Activated CD8-positive, alpha-beta memory T cell treated with anti-CD3 and anti-CD28 coated beads for 24 hours (primary cell): ENCODE data around the gene GNB1L.

ENCODE experiments used
- DNase-seq: peaks from one replicate; pipeline ENCODE4 v3.0.0-alpha.2; 2020

GNB1L gene

DNA sequence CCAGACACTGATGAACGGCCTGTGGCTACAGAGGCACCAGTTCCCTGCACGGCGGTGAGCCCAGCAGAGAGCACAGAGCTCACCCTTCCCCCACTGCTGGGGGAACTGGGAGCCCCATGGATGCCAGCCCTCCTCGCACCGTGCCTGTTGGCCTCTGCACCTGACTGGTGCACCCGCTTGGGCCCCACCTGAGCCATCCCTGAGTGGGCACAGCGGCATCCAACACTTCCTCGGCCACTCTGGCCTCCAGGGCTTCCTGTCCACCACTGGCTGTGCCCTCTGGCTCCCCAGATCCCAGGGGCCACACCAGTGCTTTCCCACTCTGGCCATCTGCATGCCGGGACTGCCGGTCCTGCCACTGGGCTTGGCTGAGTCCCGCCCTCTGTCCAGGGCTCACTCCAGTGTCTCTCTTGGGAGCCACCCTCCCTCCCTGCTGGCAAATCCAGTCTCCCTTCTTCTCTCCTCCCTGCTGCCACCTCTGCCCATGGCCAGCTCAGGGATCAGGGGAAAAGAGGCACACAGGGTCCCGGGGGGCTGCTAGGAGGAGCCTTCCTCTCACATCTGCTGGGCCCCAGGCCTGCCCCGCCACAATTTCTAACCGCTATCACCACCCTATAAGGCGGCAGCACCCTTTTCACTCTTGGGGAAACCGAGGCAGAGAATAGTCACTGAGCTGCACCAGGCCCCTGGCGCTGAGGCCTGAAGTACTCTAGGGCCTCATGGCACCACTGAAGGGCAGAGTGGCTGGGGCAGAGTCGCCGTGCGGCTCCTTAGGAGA, 33.0 kb downstream of the GNB1L start:
- DNase-seq = no peak

DNA sequence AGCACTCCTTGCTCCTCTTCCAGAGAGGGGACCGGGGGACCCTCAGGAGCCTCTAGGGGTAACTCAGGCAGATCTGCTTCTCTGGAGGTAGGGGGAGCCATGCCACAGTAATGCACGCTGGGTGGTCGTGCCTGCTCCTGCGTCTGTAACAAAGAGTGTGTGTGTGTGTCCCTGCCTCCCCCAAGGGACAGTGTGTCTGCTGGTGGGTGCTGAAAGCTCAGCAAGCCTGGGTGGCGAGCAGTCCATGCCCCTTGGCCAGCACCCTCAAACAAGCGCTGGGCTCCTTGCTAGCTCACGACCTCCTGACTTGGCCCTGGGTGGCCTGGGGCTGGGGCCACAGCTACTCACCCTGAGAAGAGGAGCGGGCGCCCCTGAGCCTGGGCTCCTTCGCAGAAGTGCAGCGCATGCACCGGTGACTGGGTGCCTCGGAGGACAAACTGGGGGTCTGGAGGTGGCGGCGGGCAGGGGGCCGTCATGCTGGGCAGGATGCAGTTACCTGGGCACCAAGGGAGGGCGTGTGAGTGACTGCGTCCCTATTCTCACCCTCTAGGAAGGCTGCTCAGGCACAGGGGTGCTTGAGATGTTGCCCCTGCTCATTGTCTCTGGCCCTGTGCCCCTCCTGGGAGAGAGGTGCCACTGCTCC, 33.7 kb downstream of the GNB1L start:
- DNase-seq = peak; percentile 44

DNA sequence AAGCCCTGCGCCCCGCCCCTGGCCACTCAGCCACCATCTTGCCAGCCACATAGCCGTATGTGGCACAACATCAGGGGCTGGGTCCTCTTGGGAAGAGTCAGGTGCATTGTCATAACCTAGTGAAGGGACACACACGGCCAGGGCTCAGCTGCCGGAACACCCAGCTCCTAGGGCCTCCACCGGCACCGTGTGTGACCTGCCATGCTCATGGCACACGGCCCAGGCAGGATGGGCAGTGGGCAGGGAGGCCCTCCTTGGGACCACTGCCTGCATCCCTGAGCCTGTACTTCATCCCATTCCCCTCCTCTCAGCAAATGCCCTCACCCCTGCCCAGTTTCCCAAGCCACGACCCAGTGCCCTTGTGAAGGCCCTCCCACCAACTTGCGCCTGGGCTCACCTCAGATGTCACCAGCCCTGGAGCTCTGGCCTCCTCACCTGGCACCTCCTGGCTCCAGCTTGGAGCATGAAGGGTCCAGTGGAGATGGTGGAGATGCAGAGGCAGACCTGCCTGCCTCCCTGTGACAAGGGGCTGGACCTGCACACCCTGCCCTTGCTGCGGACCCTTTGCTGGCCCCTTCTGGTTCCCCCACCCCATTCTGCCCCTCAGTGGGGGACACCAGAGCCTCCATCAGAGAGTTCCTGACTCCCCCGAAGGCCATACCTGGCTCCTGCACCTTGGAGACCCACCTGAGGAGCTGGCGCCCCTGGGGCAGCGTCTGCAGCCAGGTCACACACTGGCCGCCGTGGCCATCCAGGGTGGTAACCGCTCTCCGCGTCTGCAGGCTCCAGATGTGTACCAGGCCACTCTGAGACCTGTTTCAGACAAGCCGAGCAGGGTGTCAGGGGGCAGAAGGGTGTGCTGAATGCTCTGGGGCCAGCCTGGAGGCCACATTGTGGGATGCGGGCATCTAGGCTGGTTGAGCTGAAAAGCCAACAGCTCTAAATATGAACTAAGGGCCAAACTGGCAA, 34.5 kb downstream of the GNB1L start:
- no peak for DNase-seq

DNA sequence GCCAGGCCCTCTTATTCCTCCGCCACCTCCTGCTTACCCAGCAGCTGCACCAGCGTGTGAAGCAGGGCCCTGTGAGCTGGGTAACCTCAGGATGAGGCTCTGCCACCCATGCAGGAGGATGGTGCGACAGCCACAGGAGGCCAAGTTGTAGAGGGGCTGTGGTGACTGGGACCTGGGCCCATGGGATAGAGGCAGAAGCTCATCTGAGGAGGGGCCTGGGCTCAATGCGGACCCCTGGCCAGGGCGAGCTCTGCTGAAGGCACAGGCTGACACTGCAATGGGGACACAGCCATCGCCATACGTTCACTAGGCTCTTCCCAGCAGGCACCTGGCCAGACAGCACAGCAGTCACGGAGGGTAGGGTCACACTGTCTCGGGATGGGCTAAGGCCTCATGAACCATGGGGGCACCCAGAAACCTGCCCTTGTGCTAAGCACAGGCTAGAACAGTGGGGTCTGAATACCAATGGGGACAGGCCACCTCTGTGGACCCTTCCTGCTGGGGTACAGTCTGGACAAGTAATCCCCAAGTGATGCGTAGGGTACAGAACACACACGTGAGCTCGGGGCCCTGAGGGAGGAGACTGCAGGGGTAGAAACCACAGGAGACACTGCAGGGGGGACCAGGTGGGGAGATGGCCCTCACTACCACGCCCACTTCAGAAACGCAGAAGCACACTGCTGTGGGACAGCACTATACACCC, 35.3 kb downstream of the GNB1L start:
- peak; percentile 49 for DNase-seq

DNA sequence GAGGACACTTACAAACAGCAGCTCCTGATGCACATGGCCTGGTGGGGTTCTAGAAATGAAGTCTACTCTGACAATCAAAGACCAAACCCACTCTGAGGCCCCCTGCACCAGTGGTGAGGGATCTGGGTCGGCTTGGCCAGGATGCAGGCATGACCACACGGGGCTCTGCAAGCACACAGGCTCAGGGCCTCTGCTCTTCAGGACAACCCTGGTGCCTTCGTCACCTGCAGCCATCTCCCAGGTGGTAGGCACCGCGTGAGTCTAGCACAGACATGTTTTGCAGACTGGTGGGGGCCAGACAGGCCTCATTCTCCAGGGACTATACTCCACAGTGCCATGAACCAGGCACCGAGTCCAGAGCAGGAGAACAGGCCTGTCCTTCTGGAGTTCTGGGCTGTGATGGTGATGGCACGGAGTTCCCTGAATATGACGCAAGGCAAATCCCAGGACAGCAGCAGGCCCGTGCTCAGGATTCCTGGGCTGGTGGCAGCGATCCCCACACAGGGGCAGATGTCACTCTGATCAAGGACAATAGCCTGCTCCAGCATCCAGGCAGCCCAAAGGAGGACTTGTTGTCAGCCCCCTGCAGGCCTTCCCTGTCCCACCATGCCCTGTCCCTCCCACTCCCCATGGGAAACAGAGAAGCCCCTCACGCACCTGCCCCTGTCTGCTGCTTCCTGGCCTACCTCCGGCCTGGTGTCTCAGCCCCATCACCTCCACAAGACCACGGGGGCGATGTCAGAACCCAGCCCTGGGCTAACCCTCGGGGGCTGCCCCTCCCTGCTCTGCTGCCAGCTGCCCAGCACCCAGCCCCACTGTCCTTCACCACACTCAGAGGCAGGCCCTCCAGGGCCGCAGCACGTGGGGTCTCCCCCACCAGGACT, 36.1 kb downstream of the GNB1L start:
- peak; percentile 50 for DNase-seq

DNA sequence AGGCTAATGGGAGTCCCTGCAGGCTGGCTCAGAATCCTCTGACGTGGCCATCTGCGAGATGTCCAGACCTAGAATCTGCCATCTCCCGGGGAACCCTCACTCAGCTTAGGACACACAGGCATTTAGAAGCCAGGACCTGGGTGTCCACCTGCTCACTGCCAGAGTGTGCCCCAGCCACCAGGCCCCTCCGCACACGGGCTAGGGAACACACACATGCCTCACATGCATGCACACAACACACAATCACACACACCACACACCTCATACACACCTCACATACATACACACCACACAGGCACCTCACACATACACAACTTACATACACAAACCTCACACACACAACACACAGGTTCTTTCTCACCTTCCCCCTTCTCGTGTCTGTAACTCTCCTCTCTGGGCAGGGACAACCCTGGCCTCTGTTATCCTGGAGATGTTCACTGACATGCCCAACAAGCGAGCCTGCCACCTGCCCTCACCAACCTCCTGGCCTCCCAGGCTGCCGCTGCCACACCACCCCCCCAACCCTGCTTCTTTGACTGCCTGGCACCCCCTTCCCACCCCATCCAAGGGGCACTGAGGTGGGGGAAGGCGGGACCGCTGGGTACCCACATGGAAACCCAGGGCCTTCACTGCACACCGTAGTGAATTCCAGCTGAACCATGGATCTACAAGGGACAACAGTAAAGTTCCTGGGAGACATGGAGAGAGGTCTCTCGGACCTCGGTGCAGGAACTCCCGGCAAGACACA, 38.1 kb downstream of the GNB1L start:
- no peak for DNase-seq

DNA sequence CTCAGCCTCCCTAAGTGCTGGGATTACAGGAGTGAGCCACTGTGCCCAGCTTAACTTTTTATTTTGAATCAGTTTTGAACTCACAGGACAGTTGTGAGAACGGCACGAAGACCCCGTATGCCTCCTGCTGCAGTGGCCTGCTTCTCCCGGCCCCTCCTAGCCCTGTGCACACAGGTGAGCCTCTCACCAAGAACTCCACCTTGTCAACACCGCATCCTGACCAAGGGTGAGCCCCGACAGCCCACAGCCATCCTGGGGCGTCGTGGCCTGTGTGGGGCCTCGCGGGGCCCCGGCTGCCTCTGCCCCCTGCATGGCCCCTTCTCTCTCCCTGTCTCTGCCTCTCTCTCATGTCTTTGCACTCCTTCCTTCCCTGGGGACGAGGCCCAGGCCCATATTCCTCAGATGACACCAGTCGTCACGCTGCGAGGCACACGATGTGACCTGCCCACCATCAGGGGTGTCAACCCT, 38.8 kb downstream of the GNB1L start:
- peak; percentile 49 for DNase-seq

DNA sequence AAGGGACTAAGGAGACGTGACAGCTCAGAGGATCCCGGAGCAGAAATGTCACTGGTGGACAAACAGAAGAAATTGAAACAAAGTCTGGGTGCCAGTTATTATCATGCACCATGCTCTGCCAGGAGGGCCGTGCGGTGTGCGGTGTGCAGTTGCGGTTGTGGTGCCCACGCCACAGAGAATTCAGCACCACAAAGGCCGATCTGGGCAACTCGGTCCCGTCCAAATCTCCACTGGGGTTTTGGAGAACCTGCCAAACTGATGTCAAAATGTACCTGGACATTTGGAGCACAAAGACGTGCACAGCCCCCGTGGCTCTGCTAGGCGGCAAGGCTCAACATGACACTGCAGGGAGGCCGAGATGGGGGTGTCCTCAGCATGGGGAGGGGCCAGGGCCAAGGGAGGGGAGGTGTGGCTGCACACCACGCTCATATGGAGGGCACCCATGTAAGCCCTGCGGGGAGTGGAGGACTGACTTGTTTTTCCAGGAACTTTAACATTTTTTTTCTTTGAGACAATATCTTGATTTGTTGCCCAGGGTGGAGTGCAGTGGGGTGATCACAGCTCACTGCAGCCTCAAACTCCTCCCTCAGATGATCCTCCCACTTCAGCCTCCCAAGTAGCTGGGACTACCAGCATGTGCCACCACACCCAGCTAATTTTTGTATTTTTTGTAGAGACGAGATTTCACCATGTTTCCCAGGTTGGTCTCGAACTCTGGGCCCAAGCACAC, 39.4 kb downstream of the GNB1L start:
- no peak for DNase-seq

DNA sequence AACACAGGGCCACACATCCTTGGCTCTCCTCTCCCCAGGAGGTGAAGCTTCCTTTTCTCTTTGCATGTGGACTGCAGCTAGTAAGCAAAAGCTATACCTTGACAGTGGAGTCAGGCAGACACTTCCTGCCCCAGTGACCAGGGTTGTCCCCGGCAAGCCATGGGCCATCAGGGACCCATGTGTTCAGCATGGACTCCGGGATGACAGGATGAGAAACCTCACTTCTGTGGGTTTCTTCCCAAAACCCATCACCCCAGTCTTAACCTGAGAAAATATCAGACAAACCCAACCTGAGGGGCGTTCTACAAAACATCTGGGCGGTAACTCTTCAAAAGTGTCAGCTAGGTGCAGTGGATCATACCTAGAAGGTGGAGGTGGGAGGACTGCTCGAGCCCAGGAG, 40.2 kb downstream of the GNB1L start:
- DNase-seq = peak; percentile 33

DNA sequence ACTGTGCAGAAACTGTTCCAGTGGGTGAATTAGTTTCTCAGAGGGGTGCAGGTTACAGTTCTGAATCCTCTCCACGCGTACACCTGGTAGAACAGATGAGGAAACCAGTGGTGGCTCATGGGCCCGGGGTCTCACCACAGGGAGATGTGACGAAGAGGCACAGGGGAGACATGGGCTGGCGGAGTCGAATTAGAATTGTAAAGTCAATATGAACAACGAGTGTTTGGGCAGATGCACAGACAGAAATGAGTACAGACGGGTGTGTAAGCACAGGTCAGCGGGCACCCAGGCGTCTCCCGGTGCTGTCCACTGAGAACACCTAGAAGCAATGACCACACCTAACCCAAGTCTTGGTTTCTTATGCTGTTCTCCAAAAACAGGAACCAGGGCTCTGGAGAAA, 41.8 kb downstream of the GNB1L start:
- peak; percentile 17 for DNase-seq

DNA sequence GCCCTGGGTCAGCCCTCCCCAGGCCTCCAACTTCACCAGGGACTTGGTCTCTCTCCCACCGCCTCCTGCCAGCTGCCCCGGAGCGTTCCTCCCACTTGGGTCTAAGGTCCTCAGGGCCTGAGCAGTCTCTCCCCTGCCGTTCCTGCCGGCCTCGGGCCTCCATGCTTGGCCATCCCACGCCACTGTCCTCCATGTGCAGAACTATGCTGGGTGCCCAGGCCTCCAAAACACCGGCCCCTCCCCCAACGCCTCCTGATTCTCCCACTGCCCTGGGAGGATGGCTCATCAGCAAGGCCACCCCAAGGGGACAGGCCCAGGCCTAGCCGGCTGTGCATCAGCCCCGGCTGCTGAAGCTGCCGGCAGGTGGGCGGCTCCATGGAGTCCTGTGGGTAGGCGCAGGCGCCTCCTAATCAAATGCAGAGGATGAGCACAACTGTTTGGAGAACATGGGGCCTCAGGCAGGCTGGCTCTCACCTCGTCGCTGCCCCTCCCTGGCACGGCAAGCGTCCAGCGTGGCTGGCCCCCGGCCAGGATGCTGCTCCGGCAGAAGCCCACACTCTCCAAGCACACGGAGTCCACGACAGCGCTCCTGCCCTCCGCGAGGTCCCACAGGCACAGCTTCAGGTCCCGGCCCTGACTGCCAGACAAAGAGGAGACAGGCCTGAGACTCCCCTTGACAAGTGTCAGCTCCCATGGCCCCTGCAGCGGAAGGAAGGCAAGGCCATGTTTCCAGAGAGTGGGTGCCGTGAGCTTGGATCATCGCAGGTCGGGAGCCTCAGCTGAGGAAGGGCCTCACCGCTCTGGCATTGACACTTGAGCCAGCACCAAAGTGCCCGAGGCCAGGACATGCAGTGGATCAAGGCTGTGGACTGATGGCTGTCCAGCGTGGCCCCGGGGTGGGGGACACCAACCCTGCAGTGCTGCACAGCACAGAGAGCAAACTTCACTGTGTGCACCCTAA, 42.6 kb downstream of the GNB1L start:
- peak; percentile 47 for DNase-seq

DNA sequence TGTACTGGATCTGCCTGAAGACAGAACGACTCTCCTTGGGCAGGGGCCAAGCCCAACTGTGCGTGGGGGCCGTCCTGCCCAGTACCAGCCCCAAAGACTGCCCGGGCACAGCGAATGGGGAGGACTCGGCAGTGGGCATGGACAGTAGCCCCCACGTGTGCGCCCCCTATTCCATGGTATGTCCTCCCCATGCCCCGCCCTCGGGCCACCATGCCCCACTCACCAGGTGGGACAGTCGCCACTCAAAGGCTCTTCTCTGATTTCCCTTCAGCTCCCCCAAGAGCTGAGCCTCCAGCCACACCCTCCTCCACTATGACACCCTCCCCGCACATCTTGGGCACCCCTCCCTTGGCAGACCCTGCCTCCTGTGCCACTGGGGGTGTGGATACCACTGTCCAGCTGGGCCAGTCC, 43.5 kb downstream of the GNB1L start:
- DNase-seq = no peak

DNA sequence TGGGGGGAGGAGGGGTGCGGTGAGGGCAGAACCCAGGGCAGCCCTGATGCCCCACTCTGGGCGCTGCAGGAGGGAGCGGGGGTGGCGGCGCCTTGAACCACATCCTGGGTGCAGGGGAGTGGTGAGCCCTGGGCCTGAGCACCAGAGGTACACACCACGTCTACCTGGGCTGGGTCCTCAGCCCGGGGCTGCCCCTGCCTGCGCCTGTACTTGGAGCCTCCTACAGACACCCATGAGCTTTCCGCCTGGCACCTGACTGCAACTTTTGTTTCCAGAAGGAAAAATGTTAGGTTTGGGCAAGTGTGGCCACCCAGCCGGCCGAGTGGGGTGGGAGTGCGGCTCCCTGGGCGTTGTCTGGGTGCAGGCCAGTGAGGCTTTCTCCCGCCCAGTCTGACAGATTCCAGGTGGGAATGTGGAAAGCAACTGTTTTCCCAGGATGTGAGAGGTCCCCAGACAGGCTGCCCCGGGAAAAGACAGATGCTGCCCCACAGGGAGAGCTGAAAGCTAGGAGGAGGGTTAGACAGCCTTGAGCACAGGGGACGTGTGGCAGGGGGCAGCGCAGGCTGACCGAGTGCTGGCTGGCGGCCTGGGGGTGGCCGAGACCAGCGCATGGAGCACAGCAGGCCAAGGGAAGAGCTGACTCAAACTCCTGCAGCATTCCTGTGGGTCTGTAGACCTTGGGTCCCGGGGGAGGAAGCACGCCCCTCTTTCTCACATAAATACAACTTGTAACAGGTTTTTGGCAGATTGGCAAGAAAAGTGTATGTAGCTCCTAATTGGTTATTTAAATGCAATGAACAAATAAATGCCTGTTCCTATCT, 44.1 kb downstream of the GNB1L start:
- DNase-seq = no peak

DNA sequence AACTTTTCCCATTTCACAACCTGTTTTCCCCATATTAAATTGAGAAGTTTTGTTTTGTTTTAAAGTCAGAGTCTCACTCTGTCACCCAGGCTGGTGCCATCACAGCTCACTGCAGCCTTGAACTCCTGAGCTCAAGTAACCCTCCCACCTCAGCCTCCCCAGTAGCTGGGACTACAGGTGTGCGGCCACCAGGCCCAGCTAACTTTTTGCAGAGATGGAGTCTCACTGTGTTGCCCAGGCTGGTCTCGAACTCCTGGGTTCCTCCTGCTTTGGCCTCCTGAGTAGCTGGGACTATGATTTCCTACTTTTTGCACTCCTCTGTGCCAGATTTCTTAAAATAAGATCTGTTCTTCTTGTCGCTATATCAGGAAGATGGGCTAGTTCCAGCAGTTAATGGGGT, 44.9 kb downstream of the GNB1L start:
- no peak for DNase-seq

DNA sequence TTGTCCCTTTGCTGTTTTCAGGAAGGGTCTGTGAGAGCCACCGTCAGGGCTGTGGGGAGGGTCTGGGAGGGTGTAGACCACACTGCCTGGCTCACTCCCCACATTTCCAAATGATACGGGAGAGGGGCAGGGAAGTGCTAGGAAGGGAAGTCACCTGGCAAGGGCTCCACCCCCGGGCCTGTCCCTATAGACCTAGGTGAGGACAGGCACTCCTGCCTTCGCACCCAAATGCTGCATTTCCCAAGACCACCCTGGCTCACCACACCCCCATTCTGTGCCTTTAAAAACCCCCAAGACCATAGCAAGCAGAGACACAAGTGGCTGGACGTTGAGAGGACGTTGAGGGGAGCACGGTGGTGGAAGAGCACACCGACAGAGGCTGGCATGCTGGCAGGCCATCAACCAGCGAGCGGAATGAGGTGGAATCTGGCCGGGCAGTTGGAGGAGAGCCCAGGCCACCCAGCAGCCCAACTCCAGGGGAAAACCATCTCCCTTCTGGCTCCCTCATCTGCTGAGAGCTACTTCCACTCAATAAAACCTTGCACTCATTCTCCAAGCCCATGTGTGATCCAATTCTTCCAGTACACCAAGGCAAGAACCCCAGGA, 45.7 kb downstream of the GNB1L start:
- no peak for DNase-seq

DNA sequence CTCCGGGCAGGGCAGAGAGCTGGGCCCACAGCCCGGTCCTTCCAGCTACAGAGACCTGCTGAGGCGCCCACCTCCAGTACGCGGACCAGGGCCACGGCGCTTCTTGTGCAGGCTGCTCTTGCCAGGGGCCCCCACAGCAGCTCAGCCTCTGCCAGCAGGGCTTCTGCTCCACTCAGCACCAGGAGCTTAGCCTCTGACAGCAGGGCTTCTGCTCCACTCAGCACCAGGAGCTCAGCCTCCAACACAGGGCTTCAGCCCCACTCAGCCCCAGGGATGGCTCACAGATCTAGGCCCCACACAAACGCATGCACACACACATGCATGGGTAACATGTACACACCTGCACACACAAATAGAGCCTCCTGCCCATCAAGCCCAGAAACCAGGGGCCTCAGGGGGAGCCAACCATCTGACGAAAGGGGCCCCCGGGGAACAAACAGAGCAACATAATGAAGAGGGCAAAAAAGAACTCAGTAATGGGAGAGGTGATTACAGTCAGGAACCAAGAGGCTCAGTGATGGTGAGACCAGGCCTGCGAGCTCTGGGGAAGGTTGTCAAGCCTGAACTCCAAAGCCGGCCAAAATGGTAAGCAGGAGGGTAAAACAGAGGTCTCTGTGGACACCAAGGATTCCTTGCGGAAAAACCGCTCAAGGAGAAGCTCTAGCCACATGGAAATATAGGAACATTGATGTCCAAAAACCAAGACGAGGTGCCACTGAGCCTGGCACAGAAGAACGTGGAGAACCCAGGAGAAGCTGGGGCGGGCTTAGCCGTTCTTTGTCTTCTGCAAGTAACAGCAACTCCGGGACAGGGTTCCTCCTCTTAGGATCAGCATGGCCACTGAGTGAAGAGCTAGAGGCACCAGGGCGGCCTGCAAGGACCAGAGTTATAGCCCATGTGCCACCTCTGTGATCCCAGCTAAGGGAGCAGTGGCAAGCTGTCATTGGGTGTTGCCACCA, 46.5 kb downstream of the GNB1L start:
- no peak for DNase-seq
